OCI-M1 (cell line): ENCODE data around the gene STAC2.
"Not testable (repeated sequence)": the region's sequence is repeated elsewhere in the genome, so short reads cannot be mapped to it uniquely, and the experiment has no call there.

Experiments
- DNase-seq: peaks from one replicate; lab custom pipeline; 2025; lab: John Stamatoyannopoulos, UW

The STAC2 gene

DNA sequence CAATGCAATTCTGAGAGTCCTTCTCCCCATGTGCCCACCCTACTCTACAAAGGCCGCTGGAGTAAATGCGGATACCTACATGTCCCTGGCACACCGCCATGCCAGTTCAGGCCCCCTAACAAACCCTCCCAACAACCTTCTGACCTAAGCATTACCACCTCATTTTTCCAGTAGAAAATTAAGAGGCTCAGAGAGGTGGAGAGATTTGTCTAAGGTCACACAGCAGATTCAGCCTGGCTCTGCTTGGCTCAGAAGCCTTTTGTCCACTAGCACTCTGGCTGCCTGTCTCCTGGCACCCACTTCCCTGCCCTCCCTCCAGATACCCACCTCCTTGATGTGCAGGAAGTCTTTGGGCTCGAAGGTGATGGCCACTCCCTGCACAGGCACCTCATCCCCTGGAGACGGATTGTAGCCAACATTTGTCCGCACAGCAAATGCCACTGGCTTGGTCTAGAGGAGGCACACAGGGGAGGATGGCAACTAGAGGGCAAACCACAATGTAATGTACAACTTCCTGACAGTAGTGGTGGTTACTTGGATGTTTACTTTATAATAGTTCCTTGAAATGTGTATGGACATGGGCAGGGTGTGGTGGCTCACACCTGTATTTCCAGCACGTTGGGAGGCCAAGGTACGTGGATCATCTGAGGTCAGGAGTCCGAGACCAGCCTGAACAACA, 38.5 kb downstream of the STAC2 start:
- DNase-seq: no peak

GRCh38 chr17:39186481-39187002, 39.2 kb downstream of the STAC2 start:
- DNase-seq: no peak

DNA sequence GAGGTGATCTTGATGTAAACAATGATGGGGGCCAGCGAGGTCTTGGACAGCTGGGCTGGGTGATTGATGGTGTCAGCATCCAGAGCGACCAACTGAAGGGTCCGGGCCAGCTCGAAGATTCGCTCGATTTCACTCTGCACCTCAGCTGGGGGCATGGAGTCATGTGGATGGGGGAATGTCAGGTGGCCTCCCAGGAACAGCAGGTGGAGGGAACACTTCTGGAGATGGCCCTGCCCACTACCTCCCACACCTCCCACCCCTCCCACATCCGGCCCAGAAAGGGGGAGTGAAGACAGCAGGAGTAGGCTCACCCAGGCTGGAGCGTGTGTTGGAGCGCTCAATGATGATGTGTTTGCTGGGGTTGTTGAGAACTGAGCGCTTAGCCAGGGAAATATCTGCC, 42.0 kb downstream of the STAC2 start:
- DNase-seq: no peak

DNA sequence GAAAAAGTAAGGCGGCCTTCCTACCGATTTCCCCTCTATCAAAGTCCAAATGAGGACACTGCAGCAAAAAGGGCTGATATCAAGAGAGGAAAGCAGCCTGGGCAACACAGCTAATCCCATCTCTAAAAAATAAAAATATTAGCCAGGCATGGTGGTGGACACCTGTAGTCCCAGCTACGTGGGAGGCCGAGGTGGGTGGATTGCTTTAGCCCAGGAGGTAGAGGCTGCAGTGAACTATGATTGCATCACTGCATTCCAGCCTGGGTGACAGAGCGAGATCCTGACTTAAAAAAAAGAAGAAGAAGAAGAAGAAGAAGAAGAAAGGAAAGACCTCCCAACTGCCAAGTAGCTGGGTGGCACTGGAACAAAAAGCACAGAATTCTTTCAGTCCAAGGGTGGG, 42.7 kb downstream of the STAC2 start:
- DNase-seq: no peak

- no peak for DNase-seq
These were observed 44.4 kb downstream of the STAC2 start for GRCh38 chr17:39181303-39181702.

DNA sequence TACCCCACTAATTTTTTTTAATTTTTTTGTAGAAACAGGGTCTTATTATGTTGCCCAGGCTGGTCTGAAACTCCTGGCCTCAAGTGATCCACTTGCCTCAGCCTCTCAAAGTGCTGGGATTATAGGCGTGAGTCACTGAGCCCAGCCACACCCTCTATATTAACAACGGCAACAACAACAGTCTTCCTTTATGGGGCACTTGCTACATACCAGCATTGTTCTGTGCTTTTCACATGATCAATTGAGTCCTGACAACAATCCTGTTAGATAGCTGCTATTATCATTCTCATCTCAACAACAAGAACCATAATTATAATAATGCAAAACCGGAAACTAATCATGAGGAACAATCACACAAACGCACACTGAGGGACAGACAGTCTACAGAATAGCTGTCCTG, 47.2 kb downstream of the STAC2 start:
- DNase-seq: no peak

DNA sequence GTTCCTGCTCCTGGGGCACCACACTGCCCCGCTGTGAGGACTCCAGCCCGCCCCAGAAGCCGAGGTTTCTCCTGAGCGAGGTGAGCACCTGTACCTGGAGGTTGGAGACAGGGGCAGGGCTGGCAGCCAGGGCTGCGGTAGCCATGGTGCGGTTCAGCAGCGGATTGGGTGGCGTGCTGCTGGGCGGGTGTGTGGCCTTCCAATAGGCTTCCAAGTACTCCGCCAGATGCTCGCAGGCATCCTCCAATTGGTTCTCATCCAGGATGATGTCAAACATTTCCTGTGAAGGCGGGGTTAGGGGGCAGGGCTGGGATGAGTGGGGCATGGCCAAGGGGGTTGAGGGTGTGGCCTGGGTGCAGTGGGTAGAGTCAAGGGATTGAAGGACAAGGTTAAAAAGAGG, 48.5 kb downstream of the STAC2 start:
- no peak for DNase-seq

- DNase-seq: no peak
These were observed 50.1 kb downstream of the STAC2 start for GRCh38 chr17:39175695-39176093.

GRCh38 chr17:39174920-39175694, 50.6 kb downstream of the STAC2 start:
- peak; percentile 72 for DNase-seq

DNA sequence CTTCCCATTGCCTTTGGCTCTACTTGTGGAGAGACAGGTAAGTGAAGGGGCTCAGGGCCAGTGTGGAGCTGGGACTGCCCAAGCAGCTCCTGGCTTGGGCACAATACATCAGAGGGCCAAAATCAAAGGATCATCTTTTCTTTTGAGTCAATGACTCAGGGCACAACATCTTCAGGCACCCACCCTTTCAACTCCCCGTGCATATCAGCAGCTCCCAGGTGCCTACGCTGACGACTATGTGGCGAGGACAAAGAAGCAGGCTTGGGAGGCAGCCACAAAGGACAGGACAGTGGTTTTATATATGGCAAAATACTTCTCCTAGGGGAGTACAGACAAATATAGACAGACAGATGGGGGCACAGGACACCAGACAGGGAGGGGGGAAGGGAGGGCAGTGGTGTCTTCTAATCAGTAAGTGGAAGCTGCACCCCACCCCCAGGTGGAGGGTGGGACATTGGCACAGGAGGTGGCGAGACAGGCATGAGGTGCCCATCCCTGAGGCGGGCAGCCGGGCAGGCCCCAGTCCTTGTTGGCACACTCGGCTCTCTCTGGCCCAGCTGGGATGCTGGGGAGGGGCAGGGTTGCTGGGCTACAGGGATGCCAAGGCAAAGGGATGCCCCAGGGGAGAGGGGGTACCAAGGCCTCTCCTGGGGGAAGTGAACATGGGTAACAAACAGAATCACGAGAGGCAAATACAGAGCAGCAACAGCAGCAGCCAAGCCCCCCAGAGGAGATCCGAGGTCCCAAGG, 52.0 kb downstream of the STAC2 start:
- DNase-seq: no peak

DNA sequence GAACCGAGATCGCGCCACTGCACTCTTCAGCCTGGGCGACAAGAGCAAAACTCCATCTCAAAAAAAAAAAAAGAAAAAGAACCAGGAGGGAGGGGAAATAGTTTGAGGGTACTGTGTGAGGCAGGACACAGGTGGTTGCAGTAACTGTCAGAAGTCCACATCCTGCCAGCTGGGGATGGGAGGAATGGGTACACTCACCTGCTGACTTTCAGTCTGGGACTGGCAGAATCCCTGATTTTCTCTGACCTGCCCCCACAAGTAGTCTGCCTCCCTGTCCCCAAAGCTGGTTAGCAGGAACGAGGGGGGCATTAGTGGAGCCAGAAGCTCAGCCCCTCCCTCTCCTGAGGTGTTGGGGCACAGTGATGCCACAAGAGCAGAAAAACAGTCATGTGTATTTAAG, 52.7 kb downstream of the STAC2 start:
- no peak for DNase-seq

DNA sequence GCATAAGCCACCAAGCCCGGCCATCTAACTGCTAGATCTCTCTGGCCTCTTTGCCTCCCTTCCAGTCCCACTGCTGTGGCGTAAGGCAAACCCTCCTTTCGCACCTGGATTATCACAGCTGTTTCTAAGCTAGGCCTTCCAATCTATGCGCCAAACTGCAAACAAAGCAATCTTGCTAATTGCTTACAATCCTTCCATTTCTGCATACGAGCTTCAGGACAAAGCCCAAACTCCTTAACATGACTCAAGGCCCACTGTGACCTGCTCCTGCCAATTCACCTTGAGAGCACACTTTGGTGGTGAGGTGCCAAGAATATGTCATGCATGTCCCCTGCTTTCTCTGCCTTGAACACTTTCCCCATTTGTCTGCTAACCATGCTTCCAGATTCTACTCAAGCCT, 53.8 kb downstream of the STAC2 start:
- DNase-seq: no peak

GRCh38 chr17:39170558-39170957, 55.2 kb downstream of the STAC2 start:
- no peak for DNase-seq

- DNase-seq: no peak
These were observed 55.6 kb downstream of the STAC2 start for GRCh38 chr17:39170109-39170508.

DNA sequence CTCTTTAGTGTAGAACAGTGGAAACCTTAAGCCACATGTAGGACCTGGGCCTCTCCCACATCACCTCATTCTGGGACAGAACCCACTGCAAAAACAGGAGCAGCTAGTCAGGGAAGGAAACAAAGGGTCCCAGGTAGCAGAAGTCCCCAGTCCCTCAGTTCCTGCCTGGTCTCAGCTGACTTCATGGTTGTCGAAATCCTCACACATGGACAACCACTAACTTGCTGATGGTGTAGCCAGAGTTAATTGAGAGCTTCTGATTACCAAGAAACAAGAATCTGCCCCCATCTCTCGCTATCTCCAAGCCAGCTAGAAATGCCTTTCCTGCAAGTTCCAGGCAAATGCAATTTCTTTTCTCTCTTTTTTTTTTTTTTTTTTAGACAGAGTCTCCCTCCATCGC, 56.2 kb downstream of the STAC2 start:
- no peak for DNase-seq

DNA sequence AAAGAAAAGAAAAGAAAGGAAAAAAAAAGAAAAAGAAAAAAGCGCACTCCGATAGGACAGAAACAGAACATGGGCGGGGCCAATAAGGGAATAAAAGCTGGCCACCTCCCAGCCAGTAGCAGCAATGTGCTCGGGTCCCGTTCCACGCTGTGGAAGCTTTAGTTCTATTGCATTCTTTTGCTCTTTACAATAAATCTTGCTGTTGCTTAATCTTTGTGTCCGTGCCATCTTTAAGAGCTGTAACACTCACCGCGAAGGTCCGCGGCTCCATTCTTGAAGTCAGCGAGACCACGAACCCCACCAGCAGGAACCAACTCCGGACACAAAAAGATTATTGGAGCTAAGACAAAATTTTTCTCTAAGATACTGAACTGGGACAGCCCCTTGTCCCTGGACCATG, 56.6 kb downstream of the STAC2 start:
- DNase-seq: no peak

- not testable (repeated sequence) for DNase-seq
These were observed 57.2 kb downstream of the STAC2 start for GRCh38 chr17:39168503-39168902.

DNA sequence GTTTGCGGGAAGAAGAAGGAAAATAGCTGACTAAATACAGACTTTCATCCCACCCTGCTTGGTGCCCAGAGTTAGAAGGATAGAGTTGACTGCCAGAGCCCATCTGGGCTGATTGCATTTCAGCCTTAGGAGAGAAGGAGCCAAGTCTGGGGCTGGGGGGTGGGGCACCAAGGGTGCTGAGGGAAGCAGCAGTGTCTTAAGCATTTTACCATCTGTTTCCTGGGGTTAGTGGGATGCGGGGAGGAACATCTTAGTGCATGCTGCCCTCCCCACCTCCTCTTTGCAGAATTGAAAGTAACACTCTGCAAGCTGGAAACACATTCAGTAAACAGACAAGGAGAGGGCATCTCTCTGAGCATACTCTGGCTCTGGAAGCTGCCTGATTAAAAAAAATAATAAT, 58.3 kb downstream of the STAC2 start:
- no peak for DNase-seq

DNA sequence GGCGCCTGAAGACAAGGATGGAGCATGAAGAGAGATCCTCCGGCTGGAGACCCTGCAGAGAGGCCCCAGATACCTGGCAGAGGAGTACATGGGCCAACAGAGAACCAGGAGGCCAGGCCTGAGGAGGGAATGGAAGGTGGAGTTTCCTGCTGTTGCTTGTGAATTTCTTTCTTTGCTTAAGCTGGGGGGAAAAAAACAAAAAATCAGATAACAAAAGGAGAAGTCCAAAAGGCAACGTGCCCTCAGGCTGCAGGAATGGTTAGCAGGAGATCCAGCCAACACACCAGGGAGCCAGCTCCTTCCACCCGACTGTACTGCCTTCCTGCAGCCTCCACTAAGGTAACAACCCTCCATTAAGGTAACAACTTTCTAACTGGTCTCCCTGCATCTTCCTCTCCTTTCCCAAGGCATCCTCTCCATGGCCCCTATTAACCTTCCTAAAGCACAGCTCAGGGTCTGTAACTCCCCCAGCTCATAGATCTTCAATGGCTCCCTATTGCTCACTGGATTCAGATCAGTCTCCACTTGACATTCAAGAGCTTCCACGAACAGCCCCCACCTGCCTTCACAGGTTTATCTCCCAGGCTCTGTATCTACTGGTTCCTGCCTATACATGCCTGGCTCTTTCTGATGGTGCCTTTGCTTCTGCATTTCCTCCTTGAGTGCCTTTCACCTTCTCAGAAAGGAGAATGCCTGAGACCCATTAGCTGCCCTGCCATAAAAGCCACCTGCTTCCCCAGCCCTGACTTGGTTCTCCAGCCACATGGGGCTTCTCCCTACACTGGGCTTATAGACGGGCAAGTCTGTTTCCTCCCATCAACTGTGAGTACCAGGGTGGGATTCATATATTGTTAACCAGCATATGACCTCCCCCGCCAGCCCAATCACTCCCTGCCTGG, 59.1 kb downstream of the STAC2 start:
- DNase-seq: peak; percentile 72

DNA sequence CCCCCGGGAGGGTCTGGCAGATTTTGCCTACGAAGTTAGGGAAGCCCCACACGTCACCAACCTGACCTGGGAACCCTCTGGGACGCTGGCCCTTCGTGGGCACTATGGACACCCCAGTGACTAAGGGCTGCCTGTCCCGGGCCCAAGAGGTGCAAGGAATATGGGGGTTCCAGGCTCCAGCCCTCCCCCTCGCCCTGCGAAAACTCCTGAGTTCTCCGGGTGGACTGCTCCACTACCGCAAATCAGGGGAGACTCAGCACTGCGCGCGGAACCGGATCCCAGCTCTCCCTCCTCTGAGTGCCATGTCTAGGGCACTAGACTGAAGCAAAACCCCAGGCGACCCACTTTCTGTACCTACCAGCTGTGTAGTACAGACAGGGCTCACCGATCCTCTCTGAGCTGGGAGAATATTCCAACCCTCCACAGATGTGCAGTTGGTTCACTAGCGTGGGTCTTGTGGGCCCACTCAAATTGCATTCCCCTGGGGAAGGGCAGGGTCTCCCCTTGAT, 59.9 kb downstream of the STAC2 start, which contains the start of gene ARL5C:
ARL5C (minus strand) TSS at position 321 of the 509 bp plus-strand sequence. CDS start 401 bp downstream, outside the sequence.
- no peak for DNase-seq

GRCh38 chr17:39165178-39165840, 60.4 kb downstream of the STAC2 start:
- no peak for DNase-seq
